Loucy (cell line): ENCODE data around the gene AKT1.

Experiments used
- H2AFZ ChIP-seq: fragments of 200-600 bp; sonication (generic); 2 replicates; pipeline ENCODE4 v1.6.0; 2016; ENCODE audit warnings: antibody characterized with exemption, mild to moderate bottlenecking, low read length, moderate library complexity
- H3F3A ChIP-seq: fragments of 200-600 bp; 2 replicates; pipeline ENCODE4 v1.6.0; 2016; ENCODE audit warnings: antibody characterized with exemption, low read depth, mild to moderate bottlenecking
- H3K27me3 ChIP-seq: fragments of 200-600 bp; sonication (generic); 2 replicates; pipeline ENCODE4 v1.6.1; 2014; ENCODE audit warnings: low read length, mild to moderate bottlenecking; ENCODE audit not compliant: insufficient read depth, poor library complexity, severe bottlenecking
- H3K36me3 ChIP-seq: fragments of 200-600 bp; sonication (generic); 2 replicates; pipeline ENCODE4 v1.6.1; 2016; ENCODE audit warnings: low read length; ENCODE audit not compliant: insufficient read depth
- H3K4me1 ChIP-seq: fragments of 200-600 bp; sonication (generic); 2 replicates; pipeline ENCODE4 v1.5.1; 2014; ENCODE audit warnings: low read length, mild to moderate bottlenecking; ENCODE audit not compliant: insufficient read depth, poor library complexity, severe bottlenecking
- H3K4me2 ChIP-seq: fragments of 200-600 bp; sonication (generic); 2 replicates; pipeline ENCODE4 v1.6.0; 2014; ENCODE audit warnings: antibody characterized with exemption, low read length, low read depth, mild to moderate bottlenecking; ENCODE audit not compliant: poor library complexity, severe bottlenecking
- H3K4me3 ChIP-seq: fragments of 200-600 bp; sonication (generic); 2 replicates; pipeline ENCODE4 v1.5.1; 2014; ENCODE audit warnings: low read length, mild to moderate bottlenecking, mixed read lengths; ENCODE audit not compliant: poor library complexity, severe bottlenecking
- H3K79me2 ChIP-seq: fragments of 200-600 bp; sonication (generic); 2 replicates; pipeline ENCODE4 v1.6.1; 2014; ENCODE audit warnings: low read length; ENCODE audit not compliant: insufficient read depth
- H3K9ac ChIP-seq: fragments of 200-600 bp; sonication (generic); 2 replicates; pipeline ENCODE4 v1.6.0; 2014; ENCODE audit warnings: mild to moderate bottlenecking, low read depth, low read length, moderate library complexity; ENCODE audit not compliant: poor library complexity, severe bottlenecking
- H3K9me2 ChIP-seq: fragments of 200-600 bp; sonication (generic); replicated peaks from 2 replicates; pipeline ENCODE4 v1.6.1; 2016; ENCODE audit warnings: low read depth, low read length, mixed read lengths
- H3K9me3 ChIP-seq: fragments of 200-600 bp; sonication (generic); 2 replicates; pipeline ENCODE4 v1.6.1; 2014; ENCODE audit warnings: mild to moderate bottlenecking, antibody characterized with exemption, low read length, low read depth; ENCODE audit not compliant: insufficient read depth
- H4K20me1 ChIP-seq: fragments of 200-600 bp; sonication (generic); 2 replicates; pipeline ENCODE4 v1.6.0; 2014; ENCODE audit warnings: antibody characterized with exemption, low read length, mild to moderate bottlenecking; ENCODE audit not compliant: insufficient read depth, poor library complexity, severe bottlenecking
- EZH2phosphoT487 ChIP-seq: fragments of 200-600 bp; IDR thresholded peaks from 2 replicates; pipeline ENCODE4 v1.6.1; 2018; ENCODE audit warnings: antibody characterized with exemption, mild to moderate bottlenecking, moderate library complexity, borderline replicate concordance
- TF ChIP-seq, protein P1 (sequence below): fragments of 200-600 bp; sonication (generic); conservative IDR thresholded peaks from 2 replicates; pipeline ENCODE4 v1.5.1; 2014; ENCODE audit warnings: mild to moderate bottlenecking, antibody characterized with exemption, low read length

Gene AKT1

GRCh38 chr14:104741803-104742251 is 53.7 kb downstream of the AKT1 start:
- Histone ChIP-seq H3F3A (no peaks in the 10 kb centered on the region), H3K9me2 (no peaks in the 10 kb centered on the region), H3K27me3 (no peaks in the 10 kb centered on the region), H3K36me3 (no peaks in the 10 kb centered on the region), H3K4me1 (no peaks in the 10 kb centered on the region), H4K20me1 (no peaks in the 10 kb centered on the region), H3K9me3 (no peaks in the 10 kb centered on the region), H3K4me2 (no peak overlapping the region), H3K4me3 (no peak overlapping the region), H3K79me2 (no peaks in the 10 kb centered on the region), H2AFZ (no peak overlapping the region), H3K9ac (no peak overlapping the region)
- no peak for TF ChIP-seq EZH2phosphoT487
- TF ChIP-seq, protein P1, sequence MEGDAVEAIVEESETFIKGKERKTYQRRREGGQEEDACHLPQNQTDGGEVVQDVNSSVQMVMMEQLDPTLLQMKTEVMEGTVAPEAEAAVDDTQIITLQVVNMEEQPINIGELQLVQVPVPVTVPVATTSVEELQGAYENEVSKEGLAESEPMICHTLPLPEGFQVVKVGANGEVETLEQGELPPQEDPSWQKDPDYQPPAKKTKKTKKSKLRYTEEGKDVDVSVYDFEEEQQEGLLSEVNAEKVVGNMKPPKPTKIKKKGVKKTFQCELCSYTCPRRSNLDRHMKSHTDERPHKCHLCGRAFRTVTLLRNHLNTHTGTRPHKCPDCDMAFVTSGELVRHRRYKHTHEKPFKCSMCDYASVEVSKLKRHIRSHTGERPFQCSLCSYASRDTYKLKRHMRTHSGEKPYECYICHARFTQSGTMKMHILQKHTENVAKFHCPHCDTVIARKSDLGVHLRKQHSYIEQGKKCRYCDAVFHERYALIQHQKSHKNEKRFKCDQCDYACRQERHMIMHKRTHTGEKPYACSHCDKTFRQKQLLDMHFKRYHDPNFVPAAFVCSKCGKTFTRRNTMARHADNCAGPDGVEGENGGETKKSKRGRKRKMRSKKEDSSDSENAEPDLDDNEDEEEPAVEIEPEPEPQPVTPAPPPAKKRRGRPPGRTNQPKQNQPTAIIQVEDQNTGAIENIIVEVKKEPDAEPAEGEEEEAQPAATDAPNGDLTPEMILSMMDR: no peak

- H3K4me2 ChIP-seq: no peak overlapping the region
- no peak overlapping the region for H3K9ac ChIP-seq
- H3K36me3 ChIP-seq: no peaks in the 10 kb centered on the region
- H3K9me3 ChIP-seq: no peaks in the 10 kb centered on the region
- no peaks in the 10 kb centered on the region for H4K20me1 ChIP-seq
- H3K4me3 ChIP-seq: no peak overlapping the region
- no peak for TF ChIP-seq EZH2phosphoT487
- TF ChIP-seq, protein P1: no peak
- H3K4me1 ChIP-seq: no peaks in the 10 kb centered on the region
- no peaks in the 10 kb centered on the region for H3K27me3 ChIP-seq
- no peaks in the 10 kb centered on the region for H3K9me2 ChIP-seq
- no peaks in the 10 kb centered on the region for H3F3A ChIP-seq
- H2AFZ ChIP-seq: no peak overlapping the region
- H3K79me2 ChIP-seq: no peaks in the 10 kb centered on the region
These were observed 54.3 kb downstream of the AKT1 start for GRCh38 chr14:104741108-104741802.

DNA sequence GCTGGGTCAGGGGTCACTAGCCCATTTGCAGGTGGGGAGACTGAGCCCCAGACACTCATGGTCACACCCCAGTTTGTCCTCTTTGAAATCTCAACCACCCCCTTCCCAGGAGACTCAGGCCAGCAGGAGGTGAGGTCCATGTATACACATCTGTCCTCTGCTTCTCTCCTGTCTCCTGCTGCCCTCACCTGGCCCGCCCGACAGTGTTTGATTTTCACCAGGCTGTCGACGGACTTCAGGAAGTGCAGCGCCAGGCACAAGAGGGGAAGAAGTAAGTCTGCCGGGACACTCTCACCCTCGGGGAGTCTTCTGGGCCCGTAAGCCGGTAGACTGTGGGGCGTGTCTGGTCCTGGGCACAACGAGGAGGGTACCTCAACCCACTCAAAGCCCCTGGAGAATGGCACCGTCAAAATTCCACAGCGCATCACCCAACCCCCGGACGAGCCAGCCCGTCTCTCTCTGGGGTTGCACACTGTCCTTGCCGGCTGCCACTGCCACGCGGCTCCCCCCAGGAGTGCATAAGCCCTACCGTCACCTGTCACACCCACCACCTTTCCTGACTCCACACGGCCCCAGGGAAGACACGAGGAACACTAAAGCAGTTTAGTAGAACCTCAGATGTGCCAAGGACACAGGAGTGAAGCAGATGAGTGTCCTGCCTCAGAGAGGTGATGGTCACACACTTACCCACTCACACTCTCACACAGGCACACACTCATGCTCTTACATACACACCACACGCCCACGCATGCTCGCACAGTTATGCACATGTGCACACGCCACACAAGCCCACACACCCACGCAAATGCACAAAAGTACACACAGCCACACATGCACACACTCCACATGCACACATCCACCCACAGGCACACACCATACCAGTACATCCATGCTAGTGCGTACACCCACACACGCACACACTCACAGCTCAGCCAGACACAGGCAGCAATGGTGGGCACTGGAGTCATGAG is 55.7 kb downstream of the AKT1 start:
- H3K36me3 ChIP-seq: no peaks in the 10 kb centered on the region
- H4K20me1 ChIP-seq: no peaks in the 10 kb centered on the region
- no peak overlapping the region for H3K9ac ChIP-seq
- H3K27me3 ChIP-seq: no peaks in the 10 kb centered on the region
- no peak overlapping the region for H3K4me2 ChIP-seq
- TF ChIP-seq EZH2phosphoT487: no peak
- TF ChIP-seq, protein P1: no peak
- no peaks in the 10 kb centered on the region for H3K9me2 ChIP-seq
- H3K4me3 ChIP-seq: no peak overlapping the region
- no peaks in the 10 kb centered on the region for H3F3A ChIP-seq
- H3K4me1 ChIP-seq: no peaks in the 10 kb centered on the region
- no peaks in the 10 kb centered on the region for H3K79me2 ChIP-seq
- H3K9me3 ChIP-seq: no peaks in the 10 kb centered on the region
- no peak overlapping the region for H2AFZ ChIP-seq
